A673 (cell line): ENCODE measurements around the gene NPAS2. TPM values are rescaled to one million over a fixed set of nuclear protein-coding genes. Genes with fewer than 3 reads are reported as not detected.

Source experiments
- BruUV-seq: library from RNA; stranded (reverse); fragments of 400-500 nt; replicated peaks from 2 replicates; lab custom pipeline; 2021; lab: Mats Ljungman, UMichigan
- CTCF ChIA-PET: fragments of 300-600 bp; sonication (Branson Sonifier 250); formaldehyde crosslinking; loops from one replicate; lab custom pipeline; 2022; ENCODE audit warnings: antibody characterized with exemption; lab: Charles Lee
- POLR2A ChIA-PET: fragments of 300-600 bp; sonication (Branson Sonifier 250); formaldehyde crosslinking; loops from one replicate; lab custom pipeline; 2022; ENCODE audit warnings: antibody characterized with exemption; ENCODE audit not compliant: low non-redundant PET; lab: Charles Lee
- DNase-seq: peaks from one replicate; pipeline ENCODE4 v3.0.0-alpha.2; 2015; ENCODE audit warnings: low spot score
- H3K27ac ChIP-seq: fragments of 200-600 bp; sonication (generic); 2 replicates; pipeline ENCODE4 v1.5.1; 2016; ENCODE audit warnings: mixed run types, low read depth, mild to moderate bottlenecking, mixed read lengths, antibody characterized with exemption, low read length; ENCODE audit not compliant: poor library complexity, severe bottlenecking
- H3K27me3 ChIP-seq: fragments of 200-600 bp; sonication (generic); replicated peaks from 2 replicates; pipeline ENCODE4 v1.6.1; 2017; ENCODE audit warnings: mixed run types, low read depth, mild to moderate bottlenecking, mixed read lengths, antibody characterized with exemption, low read length; ENCODE audit not compliant: insufficient read depth, poor library complexity
- H3K36me3 ChIP-seq: fragments of 200-600 bp; sonication (generic); 2 replicates; pipeline ENCODE4 v1.6.1; 2016; ENCODE audit warnings: mixed run types, mild to moderate bottlenecking, mixed read lengths, antibody characterized with exemption, low read length; ENCODE audit not compliant: insufficient read depth, poor library complexity, severe bottlenecking
- H3K4me1 ChIP-seq: fragments of 200-600 bp; sonication (generic); 2 replicates; pipeline ENCODE4 v1.6.1; 2017; ENCODE audit warnings: mixed run types, mild to moderate bottlenecking, mixed read lengths, antibody characterized with exemption, low read length; ENCODE audit not compliant: insufficient read depth, poor library complexity, severe bottlenecking
- H3K4me3 ChIP-seq: fragments of 200-600 bp; sonication (generic); 2 replicates; pipeline ENCODE4 v1.5.1; 2016; ENCODE audit warnings: low read depth, mixed run types, mild to moderate bottlenecking, mixed read lengths, low read length; ENCODE audit not compliant: poor library complexity, severe bottlenecking
- H3K9me3 ChIP-seq: fragments of 200-600 bp; sonication (generic); 2 replicates; pipeline ENCODE4 v1.6.1; 2016; ENCODE audit warnings: mixed run types, low read depth, mild to moderate bottlenecking, mixed read lengths, antibody characterized with exemption, low read length; ENCODE audit not compliant: poor library complexity, severe bottlenecking
- EZH2 ChIP-seq: fragments of 200-600 bp; sonication (generic); IDR thresholded peaks from 2 replicates; pipeline ENCODE4 v1.6.1; 2017; ENCODE audit warnings: borderline replicate concordance, low read depth, mild to moderate bottlenecking, mixed read lengths, antibody characterized with exemption, low read length; ENCODE audit not compliant: poor library complexity, severe bottlenecking
- intact Hi-C: fragments of 100-400 bp; cut with micrococcal nuclease; formaldehyde crosslinking; loops from one replicate; pipeline ENCODE4 v1.10.0; 2022; ENCODE audit not compliant: unreplicated experiment
- total RNA-seq: library from RNA; stranded (reverse); gene quantifications from 2 replicates; pipeline ENCODE4 v1.2.3, GENCODE V29; 2021
- TF ChIP-seq, protein P1 (sequence below): fragments of 300-800, 200-600 bp; sonication (generic); conservative IDR thresholded peaks from 2 replicates; pipeline ENCODE4 v1.5.1; 2017; ENCODE audit warnings: low read depth, mild to moderate bottlenecking, antibody characterized with exemption, low read length, moderate library complexity, mixed read lengths

The NPAS2 gene
- total RNA-seq, 1 experiment from 2014 or later: 9.4 TPM

DNA sequence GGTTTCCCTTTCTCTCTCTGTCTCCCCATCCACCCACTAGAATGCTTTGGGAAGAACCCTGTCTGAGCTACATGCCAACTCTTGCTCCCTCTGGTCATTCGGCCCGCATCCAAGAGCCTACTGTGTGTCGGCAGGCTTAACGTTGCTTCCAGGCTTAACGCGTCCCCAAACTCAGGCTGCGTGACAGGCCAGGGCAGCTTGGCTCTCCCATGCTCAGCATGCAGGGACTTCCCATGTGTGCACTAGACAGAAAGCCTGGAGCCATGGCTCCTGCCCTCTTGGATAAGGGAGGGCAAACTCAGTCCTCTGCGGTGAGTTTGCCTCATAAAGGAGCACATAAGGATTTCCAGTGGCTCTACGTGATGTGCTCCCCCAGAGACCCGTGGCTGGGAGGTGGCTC is 225.4 kb downstream of the NPAS2 start:
- BruUV-seq: no TSS peak
- no peaks in the 10 kb centered on the region for H3K9me3 ChIP-seq
- no peaks in the 10 kb centered on the region for H3K36me3 ChIP-seq
- intact Hi-C loops: no loop called here
- ChIA-PET CTCF (no interaction called here), POLR2A (interaction anchor here (0.7 kb wide), 1 partner anchor 20 kb away, joined by 3 read pairs; no protein-coding TSS in a partner anchor)
- no peaks in the 10 kb centered on the region for H3K27me3 ChIP-seq
- H3K27ac ChIP-seq: no peak overlapping the region
- H3K4me1 ChIP-seq: no peaks in the 10 kb centered on the region
- TF ChIP-seq, protein P1, sequence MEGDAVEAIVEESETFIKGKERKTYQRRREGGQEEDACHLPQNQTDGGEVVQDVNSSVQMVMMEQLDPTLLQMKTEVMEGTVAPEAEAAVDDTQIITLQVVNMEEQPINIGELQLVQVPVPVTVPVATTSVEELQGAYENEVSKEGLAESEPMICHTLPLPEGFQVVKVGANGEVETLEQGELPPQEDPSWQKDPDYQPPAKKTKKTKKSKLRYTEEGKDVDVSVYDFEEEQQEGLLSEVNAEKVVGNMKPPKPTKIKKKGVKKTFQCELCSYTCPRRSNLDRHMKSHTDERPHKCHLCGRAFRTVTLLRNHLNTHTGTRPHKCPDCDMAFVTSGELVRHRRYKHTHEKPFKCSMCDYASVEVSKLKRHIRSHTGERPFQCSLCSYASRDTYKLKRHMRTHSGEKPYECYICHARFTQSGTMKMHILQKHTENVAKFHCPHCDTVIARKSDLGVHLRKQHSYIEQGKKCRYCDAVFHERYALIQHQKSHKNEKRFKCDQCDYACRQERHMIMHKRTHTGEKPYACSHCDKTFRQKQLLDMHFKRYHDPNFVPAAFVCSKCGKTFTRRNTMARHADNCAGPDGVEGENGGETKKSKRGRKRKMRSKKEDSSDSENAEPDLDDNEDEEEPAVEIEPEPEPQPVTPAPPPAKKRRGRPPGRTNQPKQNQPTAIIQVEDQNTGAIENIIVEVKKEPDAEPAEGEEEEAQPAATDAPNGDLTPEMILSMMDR: no peak
- no peak for TF ChIP-seq EZH2
- DNase-seq: no peak
- H3K4me3 ChIP-seq: no peak overlapping the region

Other genes with a start within 250 kb of the NPAS2 start
- 1,187 and 1,196 TPM in 2 replicates for gene RPL31, start 182.2 kb downstream of the NPAS2 start, total RNA-seq